ENCODE measurements around the gene INMT. TPM values are rescaled to one million over a fixed set of nuclear protein-coding genes. Genes with fewer than 3 reads are reported as not detected.

Gene INMT
- total RNA-seq, 2 donors from 2014 or later: 83.8 to 150 TPM

DNA sequence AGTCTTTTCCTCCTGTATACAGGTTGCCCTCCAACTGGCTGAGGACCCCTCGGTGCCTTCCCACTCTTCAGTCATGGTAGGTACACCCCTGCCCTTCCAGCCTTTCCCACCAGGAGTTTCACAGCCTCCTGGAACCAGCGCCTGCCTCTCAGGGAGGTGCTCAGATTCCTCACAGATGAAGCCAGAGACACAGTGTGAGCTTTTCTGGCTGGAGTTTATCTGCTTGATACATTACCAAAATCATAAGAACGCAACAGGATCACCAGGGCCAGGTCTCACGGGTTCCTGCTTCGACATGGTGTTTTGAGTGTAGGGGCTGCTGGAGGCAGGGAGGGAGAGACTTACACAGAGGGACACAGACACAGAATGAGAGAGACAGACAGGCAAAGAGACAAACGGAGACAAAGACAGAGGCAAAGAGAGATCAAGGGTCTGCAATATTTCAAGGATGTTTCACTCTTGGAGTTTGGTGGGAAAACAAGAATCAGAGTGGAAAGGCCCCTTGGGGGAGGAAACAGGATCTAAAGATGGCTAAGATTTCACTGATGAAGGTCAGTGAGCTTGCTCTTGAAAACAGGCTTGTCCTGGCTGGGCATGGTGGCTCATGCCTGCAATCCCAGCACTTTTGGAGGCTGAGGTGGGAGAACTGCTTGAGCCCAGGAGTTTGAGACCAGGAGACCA, 6.5 kb upstream of the INMT start:
- intact Hi-C loops (cut with DNase I): no loop called here
- DNase-seq (ENCODE audit: low spot score): no peak

DNA sequence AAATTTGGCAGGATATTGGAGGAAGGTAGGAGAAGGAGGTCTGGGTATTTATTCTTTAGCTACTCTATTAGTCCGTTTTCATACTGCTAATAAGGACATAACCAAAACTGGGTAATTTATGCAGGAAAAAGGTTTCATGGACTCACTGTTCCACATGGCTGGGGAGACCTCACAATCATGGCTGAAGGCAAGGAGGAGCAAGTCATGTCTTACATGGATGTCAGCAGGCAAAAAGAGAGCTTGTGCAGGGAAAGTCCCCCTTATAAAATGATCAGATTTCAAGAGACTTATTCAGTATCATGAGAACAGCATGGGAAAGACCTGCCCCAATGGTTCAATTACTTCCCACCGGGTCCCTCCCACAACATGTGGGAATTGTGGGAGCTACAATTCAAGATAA, 1.9 kb upstream of the INMT start:
- intact Hi-C loops (cut with DNase I): loop anchor here in 1 of 2 donors (5.0 kb wide), 1 partner anchor 52 kb away; no protein-coding TSS in a partner anchor
- DNase-seq (ENCODE audit: low spot score): no peak

DNA sequence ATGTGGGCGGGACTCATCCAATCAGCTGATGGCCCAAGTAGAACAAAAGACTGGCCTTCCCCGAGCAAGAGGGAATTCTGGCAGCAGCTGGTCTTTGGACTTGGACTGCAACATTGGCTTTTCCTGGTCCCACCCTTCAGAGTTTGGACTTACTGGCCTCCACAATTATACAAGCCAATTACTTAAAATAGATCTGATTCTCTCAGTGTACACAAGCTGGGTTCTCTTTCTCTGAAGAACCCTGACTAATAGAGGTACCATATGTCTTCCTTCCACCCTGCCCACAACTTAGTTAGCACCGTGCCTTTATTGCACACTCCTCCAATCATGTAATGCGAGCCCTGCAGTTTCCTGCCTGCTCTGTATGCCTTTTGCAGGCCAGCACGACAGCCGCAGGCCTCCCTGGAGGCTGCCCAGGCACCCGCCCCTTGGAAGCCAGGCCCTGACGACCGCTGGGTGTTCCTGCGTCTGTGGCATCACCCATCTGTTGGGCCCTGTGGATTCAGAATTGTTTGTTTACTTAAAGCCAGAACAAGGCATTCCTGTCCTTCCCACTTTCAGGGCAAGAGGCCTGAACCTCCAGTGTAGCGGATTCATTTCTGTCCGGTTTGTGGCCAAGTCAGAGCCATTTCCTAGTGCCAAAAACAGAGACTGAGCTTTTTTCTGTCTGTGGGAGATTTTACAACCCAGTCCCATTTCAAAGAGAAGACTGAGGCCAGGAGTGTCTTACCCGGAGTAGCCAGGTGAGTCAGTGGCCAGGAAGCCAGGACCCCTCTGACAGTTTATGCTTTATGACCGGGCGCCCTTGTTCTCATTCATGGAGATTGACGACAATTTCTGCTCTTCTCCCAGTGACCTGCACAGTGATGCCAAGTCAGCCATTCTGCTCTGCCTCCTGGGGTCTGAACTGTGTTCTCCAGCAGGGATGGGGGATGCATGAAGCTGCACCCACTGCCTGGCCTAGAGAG, 968 bp upstream of the INMT start:
- intact Hi-C loops (cut with DNase I): loop anchor here in 1 of 2 donors (5.0 kb wide), 1 partner anchor 51 kb away; no protein-coding TSS in a partner anchor
- DNase-seq (ENCODE audit: low spot score): peak; percentile 94

DNA sequence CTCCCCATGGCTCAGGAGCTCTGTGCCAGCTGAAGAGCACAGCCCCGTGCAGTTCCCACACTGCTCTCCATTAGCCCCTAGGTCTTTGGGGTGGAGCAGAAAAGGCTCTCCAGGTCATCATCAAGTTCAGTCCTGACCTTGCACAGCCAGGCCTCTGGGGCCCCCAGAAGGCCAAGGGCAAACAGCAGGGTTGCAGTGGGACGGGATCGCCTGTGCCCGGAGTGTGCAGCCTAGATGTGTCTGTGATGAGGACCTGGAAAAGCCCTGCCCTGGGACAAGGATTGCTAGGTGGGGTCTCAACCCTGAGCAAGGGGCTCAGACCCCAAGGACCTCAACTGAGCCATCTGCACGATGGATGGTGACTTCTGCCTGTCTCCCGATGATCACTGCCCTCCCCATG, 549 bp downstream of the INMT start:
- peak; percentile 78 for DNase-seq (ENCODE audit: low spot score)
- intact Hi-C loops (cut with DNase I): loop anchor here in 1 of 2 donors (5.0 kb wide), 1 partner anchor 50 kb away; no protein-coding TSS in a partner anchor

DNA sequence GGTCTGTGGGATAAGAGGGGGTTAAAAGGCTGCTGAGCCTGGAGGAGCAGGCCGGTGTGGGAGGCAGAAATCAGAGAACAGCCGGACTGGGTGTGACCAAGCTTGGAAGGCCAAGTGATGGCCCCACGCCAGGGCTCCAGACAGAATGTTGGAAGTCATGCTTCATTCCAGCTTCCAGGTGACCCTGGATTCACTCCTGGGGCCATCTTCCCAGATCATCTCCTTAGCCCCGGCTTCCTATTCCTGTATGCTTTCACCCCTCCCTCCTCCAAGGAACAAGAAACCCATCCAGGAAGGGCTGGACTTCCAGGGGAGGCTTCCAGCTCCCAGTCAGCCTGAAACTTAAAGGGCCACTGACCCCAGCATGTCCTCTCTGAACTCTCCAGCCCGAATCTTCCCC, 1.0 kb downstream of the INMT start:
- intact Hi-C loops (cut with DNase I): loop anchor here in 1 of 2 donors (5.0 kb wide), 1 partner anchor 49 kb away; no protein-coding TSS in a partner anchor
- peak; percentile 94 for DNase-seq (ENCODE audit: low spot score)

DNA sequence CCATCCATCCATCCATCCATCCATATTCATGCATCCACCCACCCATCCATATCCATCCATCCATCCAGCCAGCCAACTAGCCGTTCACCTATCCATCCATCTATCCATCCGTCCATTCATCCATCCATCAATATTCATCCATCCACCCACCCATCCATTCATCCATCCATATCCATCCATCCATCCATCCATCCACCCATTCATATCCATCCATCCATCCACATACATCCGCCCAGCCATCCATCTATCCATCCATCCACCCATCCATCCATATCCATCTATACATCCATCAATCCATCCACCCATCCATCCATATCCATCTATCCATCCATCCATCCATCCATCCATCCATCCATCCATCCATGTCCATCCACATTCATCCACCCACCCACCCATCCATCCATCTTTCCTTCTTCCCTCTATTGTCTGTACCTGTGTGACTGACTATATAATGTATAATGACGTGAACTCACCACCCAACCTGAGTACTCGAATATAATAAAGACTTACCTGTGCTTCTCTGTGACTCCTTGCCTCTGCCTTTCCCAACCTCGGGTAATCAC, 2.5 kb downstream of the INMT start:
- DNase-seq (ENCODE audit: low spot score): no peak
- intact Hi-C loops (cut with DNase I): loop anchor here in 1 of 2 donors (5.0 kb wide), 1 partner anchor 48 kb away; no protein-coding TSS in a partner anchor

DNA sequence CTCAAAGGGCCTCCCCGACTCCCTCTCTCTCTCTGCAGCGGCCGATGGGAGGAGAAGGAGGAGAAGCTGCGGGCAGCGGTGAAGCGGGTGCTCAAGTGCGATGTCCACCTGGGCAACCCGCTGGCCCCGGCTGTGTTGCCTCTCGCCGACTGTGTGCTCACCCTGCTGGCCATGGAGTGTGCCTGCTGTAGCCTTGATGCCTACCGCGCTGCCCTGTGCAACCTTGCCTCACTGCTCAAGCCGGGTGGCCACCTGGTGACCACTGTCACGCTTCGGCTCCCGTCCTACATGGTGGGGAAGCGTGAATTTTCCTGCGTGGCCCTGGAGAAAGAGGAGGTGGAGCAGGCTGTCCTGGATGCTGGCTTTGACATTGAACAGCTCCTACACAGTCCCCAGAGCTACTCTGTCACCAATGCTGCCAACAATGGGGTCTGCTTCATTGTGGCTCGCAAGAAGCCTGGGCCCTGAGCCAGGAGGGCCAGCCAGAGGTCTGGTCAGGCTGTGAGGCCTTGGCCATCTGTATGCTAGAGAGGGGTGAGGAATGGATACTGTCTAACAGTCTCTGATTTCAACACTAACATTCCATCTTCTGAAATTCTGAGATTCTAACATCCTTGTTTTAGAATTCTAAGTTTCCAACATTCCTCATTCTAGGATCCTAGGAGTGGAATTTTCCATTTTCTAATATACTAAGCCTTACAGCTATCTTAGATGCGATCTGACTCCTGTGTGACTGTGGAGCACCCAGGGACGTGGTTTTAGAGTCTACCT, 3.6 kb downstream of the INMT start:
- intact Hi-C loops (cut with DNase I): no loop called here
- no peak for DNase-seq (ENCODE audit: low spot score)

DNA sequence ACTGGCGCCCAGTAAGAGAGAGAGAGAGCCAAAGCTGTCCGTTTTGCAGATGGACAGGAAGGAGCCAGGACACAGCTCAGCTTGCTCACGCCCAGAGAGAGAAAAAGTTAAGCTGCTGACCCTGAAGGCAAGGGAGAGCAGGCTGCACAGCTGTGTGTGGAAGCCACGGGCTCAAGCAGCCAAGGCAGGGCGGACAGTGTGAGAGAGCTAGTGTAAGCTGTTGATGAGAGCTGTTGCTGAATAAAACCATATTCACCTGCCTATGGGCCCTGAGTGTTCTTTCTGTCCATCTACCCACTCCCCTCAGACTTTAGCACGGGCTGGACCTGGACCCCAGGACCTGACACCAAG, 5.4 kb downstream of the INMT start:
- intact Hi-C loops (cut with DNase I): no loop called here
- no peak for DNase-seq (ENCODE audit: low spot score)

DNA sequence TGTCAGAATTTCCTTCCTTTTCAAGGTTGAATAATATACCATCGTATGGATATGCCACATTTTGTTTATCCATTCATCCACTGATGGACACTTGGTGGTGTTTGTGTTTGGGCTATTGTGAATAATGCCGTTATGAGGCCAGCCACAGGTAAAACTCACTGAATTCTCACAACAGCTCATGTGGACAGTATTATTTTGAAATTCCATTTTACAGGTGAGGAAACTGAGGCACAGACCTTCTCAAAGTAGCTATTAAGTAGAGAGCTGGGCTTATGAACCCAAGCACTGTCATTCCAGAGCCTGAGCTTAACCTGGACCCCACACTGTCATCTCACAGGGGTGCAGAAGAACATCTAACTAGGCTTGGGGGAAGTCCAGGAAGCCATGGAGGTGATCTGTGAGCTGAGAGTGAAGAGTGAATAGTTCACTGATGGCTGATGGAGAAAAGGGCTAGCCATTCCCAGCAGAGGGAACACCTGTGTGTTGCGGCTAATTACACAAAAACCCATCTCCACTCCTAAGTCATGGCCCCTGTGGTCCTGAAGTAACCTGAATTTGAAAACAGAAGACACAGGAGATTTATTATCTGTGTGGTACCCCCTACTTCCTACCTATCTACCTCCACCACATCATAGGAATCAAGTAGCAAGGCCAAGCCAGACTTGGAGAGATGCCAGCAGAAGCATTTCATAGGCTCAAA, 8.7 kb downstream of the INMT start:
- intact Hi-C loops (cut with DNase I): no loop called here
- no peak for DNase-seq (ENCODE audit: low spot score)

DNA sequence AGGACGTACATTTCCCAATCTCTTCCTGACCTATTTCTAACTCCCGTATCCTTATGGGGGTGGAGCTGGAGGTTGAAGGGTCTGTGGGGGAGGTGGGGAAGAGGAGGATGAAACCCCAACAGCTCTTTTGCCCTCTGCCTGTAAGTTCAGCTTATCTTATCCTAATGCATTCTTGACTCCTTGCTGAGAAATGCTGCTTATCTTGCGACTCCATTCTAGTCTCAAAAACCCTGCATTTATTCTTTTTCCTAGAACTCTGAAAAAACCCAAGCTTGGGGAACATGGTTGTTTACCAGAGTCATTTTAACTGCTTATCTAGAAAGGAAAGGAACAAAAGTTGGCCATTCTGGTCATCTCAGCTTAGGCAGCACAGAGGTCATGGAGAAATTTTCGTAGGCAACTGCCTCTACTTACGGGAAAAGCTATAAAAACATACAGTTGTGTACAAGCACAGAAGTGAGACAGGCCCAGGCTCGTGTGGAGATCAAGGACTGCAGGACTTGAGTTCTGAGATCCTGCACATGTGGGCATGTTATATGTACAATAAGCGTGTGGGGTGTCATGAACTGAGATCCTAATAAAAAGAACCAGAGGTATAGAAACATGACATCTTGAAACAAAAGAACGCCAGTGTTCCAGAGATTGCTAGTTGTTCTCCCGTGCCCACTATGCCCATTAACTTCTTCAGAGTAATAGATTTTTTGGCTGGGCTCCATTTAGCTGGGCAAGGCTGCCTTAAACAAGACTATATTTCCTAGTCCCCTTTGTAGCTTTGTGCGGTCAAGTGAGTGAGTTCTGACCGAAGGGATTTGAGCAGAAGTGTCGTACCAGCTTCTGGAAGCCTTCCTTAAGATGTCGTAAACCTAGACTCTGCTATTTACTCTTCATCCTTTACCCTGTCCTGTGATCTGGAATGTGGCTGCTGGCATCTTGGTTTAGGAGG, 9.6 kb downstream of the INMT start:
- DNase-seq (ENCODE audit: low spot score): no peak
- intact Hi-C loops (cut with DNase I): no loop called here

DNA sequence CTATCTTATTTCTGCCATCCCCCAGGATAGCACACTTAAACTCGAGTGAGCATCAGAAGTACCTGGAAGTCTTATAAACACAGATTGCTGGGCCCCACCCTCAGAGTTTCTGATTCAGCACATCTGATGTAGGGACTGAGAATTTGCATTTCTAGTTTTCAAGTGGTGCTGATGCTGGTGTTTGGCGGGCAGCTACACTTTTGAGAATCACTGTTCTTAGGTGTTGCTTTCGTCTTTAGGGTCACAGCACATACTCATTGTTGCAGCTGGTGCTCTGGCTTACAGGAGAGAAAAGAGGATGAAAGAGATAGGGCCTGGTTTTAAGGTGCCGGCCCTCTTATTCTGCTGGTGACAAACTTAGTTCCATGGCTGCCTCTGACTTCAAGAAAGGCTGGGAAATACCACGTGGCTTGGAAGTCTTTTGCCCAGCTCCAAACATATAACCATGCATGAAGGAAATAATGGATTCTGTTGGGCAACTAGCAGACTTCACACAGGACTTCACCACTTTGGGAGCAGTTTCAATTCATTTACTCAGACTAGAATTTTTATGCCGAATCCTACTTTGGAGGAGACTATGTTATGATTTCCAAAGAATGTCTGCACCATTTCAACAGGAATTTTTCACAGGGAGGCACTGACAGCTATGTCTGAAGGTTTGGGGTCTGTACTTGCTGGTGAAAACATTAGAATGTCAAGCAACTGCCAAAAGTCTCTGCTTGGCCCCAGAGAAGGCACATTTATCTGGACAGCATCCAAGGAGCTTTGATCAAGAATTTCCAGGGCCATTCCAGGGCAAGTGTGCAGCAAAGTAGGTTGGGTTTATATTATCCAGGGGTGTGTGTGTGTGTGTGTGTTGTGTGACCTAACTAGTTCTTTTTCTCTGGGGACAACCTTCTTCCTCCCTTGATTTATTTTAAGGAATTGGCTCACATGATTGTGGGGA, 12.4 kb downstream of the INMT start:
- intact Hi-C loops (cut with DNase I): no loop called here
- no peak for DNase-seq (ENCODE audit: low spot score)

DNA sequence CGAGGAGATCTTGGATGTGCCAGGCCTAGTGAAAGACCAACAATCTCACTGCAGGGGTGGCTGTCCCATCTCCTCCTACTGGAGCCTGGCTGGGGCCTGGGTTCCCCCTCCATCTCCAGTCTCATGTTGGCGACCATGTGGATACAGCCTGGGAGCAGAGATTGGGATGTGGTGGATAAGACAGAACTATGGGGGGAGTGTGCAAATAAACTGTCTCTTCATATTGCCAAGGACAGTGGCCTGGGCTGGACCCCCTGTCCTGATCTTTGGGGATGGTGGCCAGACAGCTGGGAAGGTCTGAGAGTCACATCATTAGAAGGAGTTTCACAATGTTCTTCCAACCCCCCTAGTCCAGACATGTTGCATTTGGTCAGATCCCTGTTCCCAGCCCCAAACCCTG, 13.5 kb downstream of the INMT start:
- intact Hi-C loops (cut with DNase I): no loop called here
- DNase-seq (ENCODE audit: low spot score): no peak

DNA sequence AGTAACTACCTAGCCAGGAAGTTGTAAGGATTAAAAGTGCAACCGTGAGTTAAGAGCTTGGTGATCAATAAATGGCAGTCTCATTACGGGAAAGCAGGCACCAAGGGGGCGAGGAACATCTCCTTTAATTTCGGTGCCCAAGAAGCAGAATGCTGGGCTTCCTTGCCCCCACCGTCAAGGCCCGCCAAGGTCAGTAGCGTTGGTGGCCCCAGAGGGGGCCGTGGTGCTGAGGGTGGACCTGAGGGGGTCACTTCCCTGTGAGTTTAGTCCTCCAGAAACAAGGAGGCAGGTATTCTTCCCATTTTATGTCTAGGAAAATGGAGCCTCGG, 18.9 kb downstream of the INMT start:
- intact Hi-C loops (cut with DNase I): no loop called here
- DNase-seq (ENCODE audit: low spot score): no peak

DNA sequence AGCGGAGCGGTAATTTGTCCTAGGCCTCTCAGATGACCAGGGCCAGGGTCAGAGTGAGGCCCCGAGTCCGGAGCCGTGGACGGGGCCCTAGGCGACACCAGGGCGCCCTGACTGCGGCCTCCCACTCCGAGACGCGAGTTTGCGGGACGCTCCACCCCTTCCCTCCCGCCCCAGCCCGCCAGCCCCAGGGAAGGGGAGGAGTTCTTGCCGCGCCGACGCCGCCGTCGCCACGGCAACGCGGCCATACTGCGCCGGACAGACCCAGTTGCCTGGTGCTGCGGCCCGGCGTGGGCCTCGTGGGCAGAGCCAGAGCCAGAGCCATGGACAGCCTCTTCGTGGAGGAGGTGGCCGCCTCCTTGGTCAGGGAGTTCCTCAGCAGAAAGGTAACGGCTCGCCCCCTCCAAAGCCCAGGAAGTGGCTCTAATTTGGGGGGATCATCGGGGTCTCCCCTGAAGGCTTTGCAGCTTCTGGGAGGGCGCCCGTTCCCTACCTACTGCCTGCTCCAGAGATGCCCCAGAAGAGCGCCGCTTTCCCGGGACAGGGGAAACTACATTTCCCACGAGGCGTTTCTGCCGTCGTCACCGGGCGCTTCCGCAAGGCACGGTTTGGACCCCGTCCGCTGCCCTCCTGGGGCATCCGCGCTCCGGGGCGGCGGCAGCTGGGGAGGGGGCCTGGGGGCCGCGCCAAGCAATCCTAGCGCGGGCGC, 19.4 kb downstream of the INMT start, which contains the start of gene MINDY4:
TSS of gene MINDY4 (plus strand) at position 244 of the 706 bp plus-strand sequence. CDS start at position 321, 77 bp downstream.
- intact Hi-C loops (cut with DNase I): no loop called here
- peak; percentile 95 for DNase-seq (ENCODE audit: low spot score)

DNA sequence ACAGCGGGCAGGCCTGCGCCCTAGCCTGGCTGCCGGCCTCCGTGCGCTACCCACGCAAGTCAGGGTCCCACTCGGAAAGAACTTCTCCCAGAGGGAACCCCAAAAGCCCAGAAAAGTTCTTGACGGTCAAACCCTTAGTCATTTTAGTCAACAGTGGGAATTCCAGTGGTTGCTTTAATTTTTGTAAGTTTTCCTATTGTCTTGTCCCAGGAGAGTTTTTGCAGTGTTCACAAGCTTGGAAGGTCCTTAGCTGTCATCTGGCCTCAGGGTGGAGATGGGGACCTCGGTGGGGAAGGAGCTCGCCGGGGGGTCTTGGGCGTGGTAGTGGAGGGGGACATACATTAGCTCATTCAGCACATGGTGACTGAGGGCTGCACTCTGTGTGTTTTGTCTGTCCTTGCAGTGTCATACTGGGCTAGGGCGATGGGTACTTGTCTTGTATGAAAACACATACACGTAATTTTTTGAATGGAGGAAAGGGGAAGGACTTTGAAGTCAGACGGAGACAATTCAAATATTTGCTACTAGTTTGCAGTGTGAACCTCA, 20.0 kb downstream of the INMT start:
- intact Hi-C loops (cut with DNase I): no loop called here
- DNase-seq (ENCODE audit: low spot score): no peak

DNA sequence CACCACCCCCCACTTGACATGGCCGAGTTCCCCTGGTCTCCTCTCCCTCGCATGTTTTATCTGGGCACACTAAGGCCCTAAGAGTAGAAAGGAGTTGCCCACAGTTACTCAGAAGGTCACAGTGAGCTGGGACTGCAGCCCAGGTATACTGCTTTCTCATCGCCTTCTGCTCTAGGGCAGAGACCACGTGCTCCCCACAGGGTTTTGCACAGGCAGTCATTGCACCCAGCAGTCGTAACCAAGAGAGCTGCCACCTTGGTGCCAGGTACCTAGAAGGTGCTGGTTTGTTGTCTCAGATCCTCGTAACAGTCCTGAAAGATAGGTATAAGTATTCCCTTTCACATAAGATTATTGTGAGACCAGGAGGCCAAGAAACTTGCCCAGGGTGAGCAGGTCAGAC, 21.0 kb downstream of the INMT start:
- no peak for DNase-seq (ENCODE audit: low spot score)
- intact Hi-C loops (cut with DNase I): no loop called here
